Mesendoderm (in vitro differentiated cells): ENCODE data around the gene GPR152.
"Not testable (repeated sequence)": the region's sequence is repeated elsewhere in the genome, so short reads cannot be mapped to it uniquely, and the experiment has no call there.

Source experiments
- DNase-seq: peaks from one replicate; pipeline ENCODE4 v3.0.0; 2013
- H2AK5ac ChIP-seq: 2 replicates; pipeline ENCODE4 v1.6.1; 2013; ENCODE audit warnings: low read length, inconsistent platforms
- H2BK120ac ChIP-seq: 2 replicates; pipeline ENCODE4 v1.6.1; 2013; ENCODE audit warnings: low read depth, mild to moderate bottlenecking, low read length, moderate library complexity, mixed read lengths
- H2BK15ac ChIP-seq: replicated peaks from 2 replicates; pipeline ENCODE4 v1.6.1; 2013; ENCODE audit warnings: low read depth, mild to moderate bottlenecking, moderate library complexity
- H2BK5ac ChIP-seq: 2 replicates; pipeline ENCODE4 v1.6.1; 2013; ENCODE audit warnings: low read length, inconsistent platforms
- H3K18ac ChIP-seq: 2 replicates; pipeline ENCODE4 v1.6.1; 2013; ENCODE audit warnings: mild to moderate bottlenecking, low read length, mixed read lengths
- H3K23ac ChIP-seq: one replicate; pipeline ENCODE4 v1.6.1; 2013; ENCODE audit warnings: low read length
- H3K27ac ChIP-seq: 2 replicates; pipeline ENCODE4 v1.5.1; 2013; ENCODE audit warnings: low read depth, mild to moderate bottlenecking, inconsistent platforms, low read length, moderate library complexity
- H3K27me3 ChIP-seq: 2 replicates; pipeline ENCODE4 v1.6.1; 2013; ENCODE audit warnings: low read length, control low read depth, mild to moderate bottlenecking, inconsistent platforms; ENCODE audit not compliant: insufficient read depth, poor library complexity
- H3K36me3 ChIP-seq: 2 replicates; pipeline ENCODE4 v1.6.1; 2013; ENCODE audit warnings: low read length, inconsistent platforms; ENCODE audit not compliant: control insufficient read depth, insufficient read depth
- H3K4ac ChIP-seq: one replicate; pipeline ENCODE4 v1.6.1; 2013; ENCODE audit warnings: low read depth, mild to moderate bottlenecking, low read length, moderate library complexity
- H3K4me1 ChIP-seq: 2 replicates; pipeline ENCODE4 v1.6.1; 2013; ENCODE audit warnings: low read depth, low read length, inconsistent platforms; ENCODE audit not compliant: control insufficient read depth
- H3K4me2 ChIP-seq: 2 replicates; pipeline ENCODE4 v1.6.1; 2013; ENCODE audit warnings: low read length
- H3K4me3 ChIP-seq: 2 replicates; pipeline ENCODE4 v1.5.1; 2013; ENCODE audit warnings: mild to moderate bottlenecking, low read length
- H3K56ac ChIP-seq: one replicate; pipeline ENCODE4 v1.6.1; 2013; ENCODE audit warnings: low read length
- H3K79me1 ChIP-seq: 2 replicates; pipeline ENCODE4 v1.6.1; 2013; ENCODE audit warnings: low read length, inconsistent platforms
- H3K79me2 ChIP-seq: 2 replicates; pipeline ENCODE4 v1.6.1; 2013; ENCODE audit warnings: mild to moderate bottlenecking, low read length; ENCODE audit not compliant: control insufficient read depth, insufficient read depth
- H3K9ac ChIP-seq: 2 replicates; pipeline ENCODE4 v1.6.1; 2013; ENCODE audit warnings: low read length, inconsistent platforms
- H4K5ac ChIP-seq: one replicate; pipeline ENCODE4 v1.6.1; 2013; ENCODE audit warnings: low read length
- H4K8ac ChIP-seq: one replicate; pipeline ENCODE4 v1.6.1; 2013; ENCODE audit warnings: low read depth, mild to moderate bottlenecking, control low read depth, low read length, moderate library complexity
- WGBS: extraction: QIAGEN DNeasy Blood & Tissue Kit; methylation state at CpG from one replicate; pipeline ENCODE4 v1.1.7; 2013; ENCODE audit warnings: low lambda C conversion rate, missing lambda C conversion rate; ENCODE audit not compliant: insufficient coverage; ENCODE audit errors: extremely low coverage; 5-methylcytosine and 5-hydroxymethylcytosine counted together

GPR152 gene

DNA sequence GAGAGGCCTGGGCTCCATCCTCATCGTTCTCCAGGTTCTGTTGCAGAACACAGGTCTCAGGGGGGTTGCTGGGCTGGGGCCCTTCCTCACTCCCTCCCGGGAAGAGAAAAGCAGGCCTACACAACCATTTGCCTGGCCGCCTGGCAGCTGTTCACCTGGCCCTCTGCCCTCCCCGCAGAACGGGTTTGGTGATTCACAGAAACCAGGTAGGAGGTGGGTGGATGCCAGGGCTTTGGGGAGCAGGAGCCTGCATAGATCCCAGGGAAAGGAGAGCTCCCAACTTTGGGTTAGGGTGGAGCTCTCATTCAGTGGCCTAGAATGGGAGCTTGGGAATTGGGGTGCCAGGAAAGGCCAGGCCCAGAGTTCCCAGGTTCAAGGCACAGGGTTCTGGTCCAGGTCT lies 15.5 kb upstream of the GPR152 start:
- Histone ChIP-seq H2BK120ac (peak overlapping the region; percentile 5), H2BK5ac (no peak overlapping the region), H3K79me1 (peaks cover 2% of the 10 kb centered on the region), H3K4me2 (peak overlapping the region; percentile 92), H3K27me3 (no peaks in the 10 kb centered on the region), H2BK15ac (no peak overlapping the region), H4K5ac (no peak overlapping the region), H3K4me3 (no peak overlapping the region), H3K36me3 (no peaks in the 10 kb centered on the region), H3K4me1 (peaks cover 3% of the 10 kb centered on the region), H3K79me2 (no peaks in the 10 kb centered on the region), H3K27ac (no peak overlapping the region), H3K9ac (peak overlapping the region; percentile 91), H3K4ac (no peak overlapping the region), H4K8ac (no peak overlapping the region), H3K23ac (peak overlapping the region; percentile 66), H2AK5ac (no peak overlapping the region), H3K18ac (no peak overlapping the region), H3K56ac (peak overlapping the region; percentile 96)
- DNase-seq: no peak
- WGBS: no CpG with 5 or more reads among the region's 5 CpGs

GRCh38 chr11:67466962-67467771 lies 14.6 kb upstream of the GPR152 start:
- peaks cover 2% of the 10 kb centered on the region for H3K79me1 ChIP-seq

DNA sequence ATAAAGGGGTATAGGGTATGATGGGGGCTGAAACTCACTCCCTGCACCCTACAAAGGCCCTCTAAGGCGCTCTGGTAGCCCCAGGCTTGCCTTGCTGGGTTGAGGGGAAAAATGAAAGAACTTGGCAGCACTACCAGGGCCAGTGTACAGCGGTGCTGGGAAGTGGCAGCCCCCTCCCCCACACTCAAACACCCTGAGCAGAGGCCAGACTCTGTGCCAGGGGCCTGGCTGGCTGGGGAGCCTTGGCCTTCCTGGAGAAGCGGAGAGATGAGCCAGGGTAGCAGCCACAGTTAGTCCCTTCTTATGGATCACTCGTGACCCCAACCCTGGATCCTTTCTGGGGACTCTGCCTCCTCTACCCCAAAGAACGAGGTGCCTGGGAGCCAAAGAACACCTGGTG lies 13.8 kb upstream of the GPR152 start:
- H3K27ac ChIP-seq: no peak overlapping the region
- no peak overlapping the region for H4K5ac ChIP-seq
- no peak overlapping the region for H3K56ac ChIP-seq
- H3K4ac ChIP-seq: no peak overlapping the region
- no peak overlapping the region for H3K23ac ChIP-seq
- H3K4me3 ChIP-seq: no peak overlapping the region
- H2BK120ac ChIP-seq: no peak overlapping the region
- no peak overlapping the region for H3K4me2 ChIP-seq
- DNase-seq: no peak
- peaks cover 3% of the 10 kb centered on the region for H3K4me1 ChIP-seq
- no CpG with 5 or more reads among the region's 5 CpGs for WGBS
- peaks cover 2% of the 10 kb centered on the region for H3K79me1 ChIP-seq
- H2AK5ac ChIP-seq: no peak overlapping the region
- no peaks in the 10 kb centered on the region for H3K79me2 ChIP-seq
- no peak overlapping the region for H4K8ac ChIP-seq
- H3K18ac ChIP-seq: no peak overlapping the region
- no peaks in the 10 kb centered on the region for H3K36me3 ChIP-seq
- H2BK15ac ChIP-seq: no peak overlapping the region
- H3K27me3 ChIP-seq: no peaks in the 10 kb centered on the region
- no peak overlapping the region for H3K9ac ChIP-seq
- no peak overlapping the region for H2BK5ac ChIP-seq

More at GRCh38 chr11:67466962-67467771, 14.6 kb upstream of the GPR152 start:
- WGBS: no CpG with 5 or more reads among the region's 11 CpGs
- Histone ChIP-seq H2BK5ac (no peak overlapping the region), H3K27me3 (no peaks in the 10 kb centered on the region), H3K79me2 (no peaks in the 10 kb centered on the region), H3K36me3 (no peaks in the 10 kb centered on the region), H3K4me1 (peaks cover 3% of the 10 kb centered on the region), H3K18ac (no peak overlapping the region), H4K8ac (no peak overlapping the region), H3K4me3 (no peak overlapping the region), H2BK120ac (no peak overlapping the region), H2BK15ac (no peak overlapping the region), H3K9ac (no peak overlapping the region), H4K5ac (no peak overlapping the region), H3K23ac (no peak overlapping the region), H3K56ac (peak overlapping the region; percentile 25), H2AK5ac (no peak overlapping the region), H3K4ac (no peak overlapping the region), H3K27ac (no peak overlapping the region), H3K4me2 (no peak overlapping the region)
- no peak for DNase-seq

DNA sequence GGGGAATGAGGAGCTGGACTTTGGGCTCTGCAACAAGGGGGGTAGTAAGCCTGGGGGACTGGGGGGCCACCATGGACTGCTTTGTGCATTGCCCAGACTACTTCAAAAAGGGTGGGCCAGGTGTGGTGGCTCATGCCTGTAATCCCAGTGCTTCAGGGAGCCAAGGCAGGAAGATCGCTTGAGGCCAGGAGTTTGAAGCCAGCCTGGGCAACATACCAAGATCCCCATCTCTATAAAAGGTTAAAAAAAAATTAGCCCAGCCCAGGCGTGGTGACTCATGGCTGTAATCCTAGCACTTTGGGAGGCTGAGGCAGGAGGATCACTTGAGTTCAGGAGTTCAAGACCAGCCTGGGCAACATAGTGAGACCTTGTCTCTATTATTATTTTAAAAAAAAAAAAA lies 13.0 kb upstream of the GPR152 start:
- H3K4me2 ChIP-seq: peak overlapping the region; percentile 91
- not testable (repeated sequence) for DNase-seq, H2AK5ac ChIP-seq, H3K23ac ChIP-seq, H4K8ac ChIP-seq, H2BK5ac ChIP-seq, H3K4me3 ChIP-seq, H2BK15ac ChIP-seq, H3K4me1 ChIP-seq, H3K79me2 ChIP-seq, H3K79me1 ChIP-seq, H2BK120ac ChIP-seq, H3K36me3 ChIP-seq, H3K27ac ChIP-seq, H3K18ac ChIP-seq, H3K4ac ChIP-seq, H3K27me3 ChIP-seq, H4K5ac ChIP-seq
- WGBS: no CpG with 5 or more reads among the region's 2 CpGs
- peak overlapping the region; percentile 99 for H3K56ac ChIP-seq
- peak overlapping the region; percentile 91 for H3K9ac ChIP-seq

DNA sequence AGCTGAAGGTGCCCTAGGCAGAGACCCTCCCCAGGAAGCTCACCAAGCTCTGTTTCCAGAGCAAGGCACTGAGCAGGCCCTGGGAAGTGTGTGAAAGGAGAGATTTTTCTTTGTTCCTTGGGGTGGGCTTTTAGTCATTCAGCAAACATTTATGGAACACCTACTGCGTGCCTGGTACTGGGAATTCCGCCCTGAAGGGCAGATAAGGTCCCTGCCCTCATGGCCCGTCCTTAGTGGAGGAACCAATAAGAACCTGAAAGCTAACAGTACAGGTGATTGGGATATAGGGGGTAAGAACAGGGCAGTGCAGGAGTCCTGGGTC lies 12.6 kb upstream of the GPR152 start:
- WGBS: no CpG with 5 or more reads among the region's 3 CpGs
- Histone ChIP-seq H3K79me1 (peaks cover 2% of the 10 kb centered on the region), H4K8ac (no peak overlapping the region), H3K56ac (peak overlapping the region; percentile 99), H3K27me3 (no peaks in the 10 kb centered on the region), H3K4me1 (peaks cover 3% of the 10 kb centered on the region), H3K18ac (peak overlapping the region; percentile 75), H2BK5ac (no peak overlapping the region), H2BK15ac (no peak overlapping the region), H4K5ac (no peak overlapping the region), H2BK120ac (no peak overlapping the region), H3K4me2 (peak overlapping the region; percentile 91), H3K9ac (peak overlapping the region; percentile 91), H2AK5ac (no peak overlapping the region), H3K4ac (peak overlapping the region; percentile 66), H3K23ac (no peak overlapping the region), H3K36me3 (no peaks in the 10 kb centered on the region), H3K79me2 (no peaks in the 10 kb centered on the region), H3K4me3 (peak overlapping the region; percentile 80), H3K27ac (peak overlapping the region; percentile 57)
- peak; percentile 44 for DNase-seq
